Stimulated activated CD8-positive, alpha-beta memory T cell treated with anti-CD3 and anti-CD28 coated beads, Interleukin-7, amount 100 ng/mL, for 24 hours (primary cell): ENCODE results near the gene KLHL1.

Experiments
- DNase-seq: peaks from one replicate; pipeline ENCODE4 v3.0.0-alpha.2; 2020; ENCODE audit warnings: low read depth

The KLHL1 gene

DNA sequence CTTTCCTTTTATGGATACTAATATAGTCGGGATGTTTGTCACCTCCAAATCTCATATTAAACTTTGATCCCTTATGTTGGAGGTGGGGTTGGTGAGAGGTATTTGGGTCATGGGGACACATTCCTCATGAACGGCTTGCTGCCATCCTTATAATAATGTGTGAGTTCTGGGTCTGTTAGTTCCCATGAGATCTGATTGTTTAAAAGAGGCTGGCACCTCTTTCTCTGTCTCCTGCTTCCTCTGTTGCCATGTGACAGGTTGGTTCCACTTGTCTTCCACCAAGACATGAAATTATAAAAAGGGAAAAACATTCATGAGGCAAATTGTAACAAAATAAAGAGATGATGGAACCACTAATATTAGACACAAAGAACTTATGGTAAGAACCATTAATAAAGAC lies 108.4 kb downstream of the KLHL1 start:
- no peak for DNase-seq

DNA sequence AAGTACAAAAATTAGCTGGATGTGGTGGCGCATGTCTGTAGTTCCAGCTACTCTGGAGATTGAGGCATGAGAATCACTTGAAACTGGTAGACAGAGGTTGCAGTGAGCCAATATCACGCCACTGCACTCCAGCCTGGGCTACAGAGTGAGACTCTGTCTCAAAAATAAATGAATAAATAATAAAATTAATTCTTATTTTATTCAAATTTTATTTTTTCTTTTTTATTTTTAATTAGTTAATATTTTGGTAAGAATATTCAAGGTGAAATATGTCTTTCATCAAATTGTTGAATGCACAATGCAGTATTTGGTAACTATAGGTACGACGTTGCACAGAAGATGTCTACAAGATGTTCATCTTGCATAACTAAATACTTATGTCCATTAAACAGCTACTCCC lies 111.2 kb downstream of the KLHL1 start:
- no peak for DNase-seq

DNA sequence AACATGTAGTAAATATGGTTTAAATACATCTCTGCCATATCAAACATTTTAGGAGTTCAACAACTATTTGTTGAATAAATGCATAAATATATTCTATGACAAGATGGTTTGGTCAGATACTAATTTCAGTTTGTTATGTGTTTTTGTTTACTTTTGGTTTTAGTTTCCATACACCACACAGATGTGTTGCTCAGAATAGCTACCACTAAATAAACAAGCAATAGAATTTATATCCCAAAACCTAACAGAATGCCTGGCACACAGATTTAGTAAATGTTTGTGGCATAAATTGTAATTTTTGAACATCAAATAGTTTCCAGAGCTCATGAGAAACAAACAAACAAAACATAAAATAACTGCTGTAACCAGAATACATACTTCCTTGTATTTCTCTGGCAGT lies 127.5 kb downstream of the KLHL1 start:
- no peak for DNase-seq

DNA sequence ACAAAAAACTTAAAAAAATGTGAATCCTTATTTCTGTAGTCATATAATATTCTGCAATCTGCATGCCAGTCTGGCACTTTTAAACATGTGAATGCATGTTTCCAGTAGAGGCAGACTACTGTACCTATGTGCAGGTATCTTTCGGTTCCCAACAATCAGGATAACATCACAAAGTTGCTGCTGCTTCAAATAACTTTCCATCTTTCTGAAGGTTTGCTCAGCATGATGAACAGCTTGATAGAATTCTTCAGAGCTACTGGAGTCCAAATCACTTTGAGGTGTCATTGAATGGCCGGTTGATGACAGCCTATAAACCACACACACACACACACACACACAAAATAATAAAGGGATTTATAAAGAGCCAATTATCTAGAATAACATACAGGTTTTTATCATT lies 132.8 kb downstream of the KLHL1 start:
- no peak for DNase-seq

DNA sequence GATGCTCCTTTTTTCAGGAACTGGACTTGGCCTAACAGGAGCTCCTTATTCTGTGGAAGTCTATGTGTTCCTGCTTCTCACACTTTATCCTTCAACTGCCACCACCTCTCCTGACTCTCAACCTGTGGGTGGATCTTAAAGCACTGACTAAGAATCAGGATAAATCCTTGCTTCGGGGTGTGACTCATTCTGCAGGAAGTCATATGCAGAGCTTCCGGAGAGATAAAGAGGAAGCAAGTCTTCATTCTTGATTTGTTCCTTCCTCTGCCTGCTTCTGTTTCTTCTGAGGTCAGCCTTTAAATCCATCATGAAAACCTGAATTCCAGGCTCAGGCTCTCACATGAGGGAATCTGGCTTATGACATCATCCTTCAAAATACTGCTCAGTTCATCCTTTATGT lies 137.7 kb downstream of the KLHL1 start:
- DNase-seq: no peak

DNA sequence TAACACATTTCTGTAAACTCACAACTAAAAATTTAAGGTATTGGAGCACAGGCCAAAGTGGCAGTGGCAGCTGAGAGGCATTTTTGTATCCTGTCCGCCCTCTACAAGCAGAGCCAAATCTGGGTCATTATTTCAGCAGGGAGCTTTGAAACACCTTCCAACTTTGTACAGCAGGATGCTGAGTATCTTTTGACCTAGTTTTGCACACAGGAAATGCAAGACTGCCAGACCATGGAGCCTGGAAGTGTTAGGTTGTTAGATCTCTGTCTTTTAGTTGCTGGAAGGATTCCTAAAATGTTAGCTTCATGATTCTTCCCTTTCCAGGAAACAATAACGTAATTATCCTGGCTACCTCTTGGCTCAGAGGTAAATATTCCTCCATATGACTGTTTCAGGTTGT lies 149.2 kb downstream of the KLHL1 start:
- no peak for DNase-seq

DNA sequence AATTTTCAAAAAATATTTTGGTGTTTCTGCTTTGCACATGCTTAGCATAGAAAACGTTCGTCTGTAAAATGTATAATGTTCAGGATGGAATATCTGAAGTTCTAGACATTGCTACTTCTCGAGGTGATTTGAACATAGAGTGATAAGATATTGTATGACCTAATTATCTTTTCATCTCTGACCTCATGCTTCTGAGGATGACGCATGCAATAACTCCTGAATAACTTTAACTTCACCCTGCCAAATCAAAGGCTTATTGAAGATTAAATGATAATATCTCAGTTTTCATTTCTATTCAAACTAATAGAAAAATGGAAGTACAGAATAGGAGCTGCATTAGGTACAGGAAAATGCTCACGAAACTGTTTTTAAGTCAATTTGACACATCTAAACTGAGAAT lies 151.4 kb downstream of the KLHL1 start:
- no peak for DNase-seq

DNA sequence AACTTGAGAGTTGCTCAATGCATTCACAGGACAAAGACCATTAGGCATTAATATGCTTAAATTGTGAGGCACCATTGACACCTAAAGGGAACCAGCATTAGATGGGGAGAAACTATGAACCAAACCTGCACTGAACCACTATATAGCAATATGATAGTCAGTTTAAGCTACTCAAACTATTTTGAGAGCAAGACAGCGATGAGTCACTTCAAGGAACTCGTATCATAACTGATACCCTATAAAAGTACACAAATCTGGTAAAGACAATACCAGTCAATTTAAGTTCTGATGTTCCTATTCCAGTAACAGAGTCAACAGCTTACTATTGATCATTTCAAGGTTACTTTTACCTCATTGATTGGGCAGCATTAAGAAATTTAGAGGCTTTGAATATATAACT lies 151.9 kb downstream of the KLHL1 start:
- DNase-seq: no peak

DNA sequence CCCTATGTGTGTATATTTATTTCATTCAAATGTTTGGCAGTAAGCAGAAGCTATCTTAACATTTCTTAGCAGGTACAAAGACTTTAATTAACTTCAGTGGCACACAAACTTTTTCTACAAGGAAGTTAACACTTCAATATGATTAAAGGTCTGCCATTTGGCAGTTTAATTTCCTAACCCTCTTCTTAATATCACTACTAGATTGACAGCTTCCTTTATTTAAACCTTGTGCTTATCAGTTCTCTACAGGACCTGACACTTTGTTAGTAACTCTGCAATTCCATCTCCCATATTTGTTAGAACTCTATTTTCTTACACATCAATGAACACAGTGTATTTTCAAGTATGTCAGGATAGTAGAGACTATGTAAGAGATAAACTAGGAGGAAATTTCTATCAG lies 153.0 kb downstream of the KLHL1 start:
- DNase-seq: no peak

DNA sequence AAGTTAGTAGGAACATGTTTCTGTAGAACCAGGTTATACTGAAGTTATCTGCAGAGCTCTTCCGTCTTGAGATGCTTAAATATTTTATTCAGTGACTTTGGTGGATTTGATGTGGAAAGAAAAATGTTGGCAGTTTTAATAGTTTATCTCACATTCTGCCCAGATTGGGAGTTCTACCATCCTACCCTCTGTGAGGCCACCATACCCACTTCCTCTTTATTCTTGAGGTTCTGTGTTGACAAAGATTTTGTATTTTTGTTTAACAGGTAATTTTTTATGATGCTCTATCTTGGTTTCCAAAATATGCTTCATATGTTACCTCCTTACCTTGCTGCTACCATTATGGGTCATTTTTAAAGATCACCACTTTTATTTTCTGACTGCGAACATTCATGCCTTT lies 156.8 kb downstream of the KLHL1 start:
- DNase-seq: no peak

DNA sequence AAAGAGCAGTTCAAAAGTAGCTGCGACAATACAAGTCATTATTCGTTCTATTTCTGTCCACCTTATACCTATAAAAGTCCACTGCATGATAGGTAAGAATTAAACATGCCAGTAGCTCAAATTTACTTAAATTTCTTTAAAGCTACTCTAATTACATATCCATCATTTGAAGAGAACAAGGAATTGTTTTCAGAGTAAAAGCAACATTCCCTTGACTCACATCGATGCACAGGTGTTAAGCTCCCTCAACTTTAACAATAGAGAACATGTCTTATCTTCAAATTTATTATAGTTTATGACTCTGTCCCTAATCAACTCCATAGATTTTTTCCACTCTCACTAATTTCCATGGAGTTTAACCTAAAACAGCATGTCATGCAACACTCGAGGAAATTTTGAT lies 158.1 kb downstream of the KLHL1 start:
- DNase-seq: no peak

DNA sequence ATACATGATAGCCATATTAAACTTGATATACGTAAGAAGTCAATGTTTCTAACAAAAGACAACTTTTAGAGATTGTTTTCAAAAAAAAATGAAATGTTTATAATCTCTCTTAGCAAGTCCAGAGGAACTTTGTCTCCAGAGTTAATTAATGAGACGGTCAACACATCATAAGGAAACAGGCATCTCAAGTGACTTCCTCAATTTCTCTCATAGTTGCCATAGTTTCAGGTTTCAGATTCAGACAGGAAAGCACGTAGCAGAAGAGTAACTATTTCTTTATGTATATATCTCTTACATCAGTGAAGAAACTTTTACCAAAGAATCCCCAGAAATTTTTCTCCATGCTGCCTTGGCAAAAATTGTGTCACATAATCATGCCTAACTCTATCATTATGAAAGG lies 160.2 kb downstream of the KLHL1 start:
- no peak for DNase-seq

DNA sequence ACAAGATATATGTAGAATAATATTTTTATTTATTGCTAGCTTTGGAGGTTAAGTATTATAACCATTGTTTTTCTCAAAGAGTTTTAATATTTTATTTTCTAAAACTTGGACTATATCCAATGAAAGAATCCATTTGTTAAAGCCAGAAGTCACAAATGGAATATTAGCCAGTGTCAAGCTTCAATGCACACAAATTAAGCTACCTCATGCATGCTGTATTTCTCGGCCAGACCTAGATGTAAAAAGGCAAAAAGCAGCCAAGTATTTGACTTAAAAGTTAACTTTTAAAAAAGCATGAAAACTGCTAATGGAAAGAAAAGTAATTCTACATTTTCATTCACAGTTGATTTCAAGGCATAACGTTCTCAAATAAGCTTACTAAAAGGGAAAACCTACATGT lies 160.7 kb downstream of the KLHL1 start:
- no peak for DNase-seq

DNA sequence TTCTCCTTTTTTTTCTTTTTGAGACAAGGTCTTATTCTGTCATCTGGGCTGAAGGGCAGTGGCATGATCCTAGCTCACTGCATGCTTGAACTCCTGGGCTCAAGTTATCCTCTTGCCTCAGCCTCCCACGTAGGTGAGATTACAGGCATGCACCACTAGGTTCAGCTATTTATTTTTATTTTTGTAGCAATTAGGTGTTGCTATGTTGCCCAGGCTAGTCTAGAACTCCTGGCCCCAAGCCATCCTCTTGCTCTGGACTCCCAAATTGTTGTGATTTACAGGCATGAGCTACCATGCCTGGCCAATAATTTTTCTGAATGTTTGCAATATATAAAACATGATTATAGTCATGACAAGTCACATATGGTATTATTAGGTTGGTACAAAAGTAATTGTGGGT lies 161.7 kb downstream of the KLHL1 start:
- DNase-seq: no peak

DNA sequence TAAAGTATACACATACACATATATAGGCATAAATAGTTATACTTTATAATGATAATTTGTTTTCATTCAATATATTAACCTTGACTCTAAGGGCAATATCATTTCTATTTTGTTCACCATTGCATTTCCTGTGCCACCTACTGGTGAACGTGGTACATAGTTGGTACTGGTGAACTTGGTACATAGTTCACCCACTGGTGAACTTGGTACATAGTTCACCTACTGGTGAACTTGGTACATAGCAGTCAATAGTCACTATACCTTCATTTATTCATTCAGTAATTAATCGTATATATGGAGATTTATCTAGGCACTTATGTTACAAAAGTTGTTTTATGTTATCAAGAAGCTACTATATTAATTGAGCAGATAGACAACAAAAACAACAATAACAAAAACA lies 173.2 kb downstream of the KLHL1 start:
- no peak for DNase-seq

DNA sequence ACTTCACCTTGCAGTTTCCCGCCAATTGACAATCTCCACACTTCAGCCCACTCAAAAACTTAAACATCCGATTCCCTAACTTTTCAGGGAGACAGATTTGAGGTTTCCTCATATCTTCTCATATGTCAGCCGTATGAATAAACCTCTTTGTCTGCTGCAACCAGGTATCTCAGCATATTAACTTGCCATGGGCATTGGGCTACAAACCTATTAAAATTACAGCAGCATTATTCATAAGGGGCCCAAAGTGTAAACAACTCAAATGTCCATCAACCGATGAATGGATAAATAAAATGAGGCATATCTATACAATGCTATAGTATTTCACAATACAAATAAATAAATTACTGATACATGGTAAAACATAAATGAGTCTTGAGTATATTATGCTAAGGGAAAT lies 180.0 kb downstream of the KLHL1 start:
- DNase-seq: no peak

DNA sequence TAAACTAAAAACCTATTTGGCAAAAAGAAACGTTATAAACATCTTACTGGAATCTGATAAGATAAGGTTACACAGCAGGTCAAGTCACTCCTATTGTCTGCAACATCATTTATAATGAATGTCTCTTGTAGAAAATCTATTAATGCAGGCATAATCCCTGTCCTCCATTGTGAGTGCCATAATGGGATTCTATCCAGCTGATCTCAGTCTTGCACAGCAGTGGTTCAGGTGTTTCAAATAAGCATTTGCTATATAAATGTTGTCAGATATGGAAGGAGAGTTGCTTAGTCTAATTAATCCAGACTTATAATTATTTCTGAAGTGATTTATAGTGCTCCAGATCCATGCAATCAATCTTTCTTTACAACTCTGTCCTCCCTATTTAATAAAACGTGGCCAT lies 187.1 kb downstream of the KLHL1 start:
- DNase-seq: no peak

DNA sequence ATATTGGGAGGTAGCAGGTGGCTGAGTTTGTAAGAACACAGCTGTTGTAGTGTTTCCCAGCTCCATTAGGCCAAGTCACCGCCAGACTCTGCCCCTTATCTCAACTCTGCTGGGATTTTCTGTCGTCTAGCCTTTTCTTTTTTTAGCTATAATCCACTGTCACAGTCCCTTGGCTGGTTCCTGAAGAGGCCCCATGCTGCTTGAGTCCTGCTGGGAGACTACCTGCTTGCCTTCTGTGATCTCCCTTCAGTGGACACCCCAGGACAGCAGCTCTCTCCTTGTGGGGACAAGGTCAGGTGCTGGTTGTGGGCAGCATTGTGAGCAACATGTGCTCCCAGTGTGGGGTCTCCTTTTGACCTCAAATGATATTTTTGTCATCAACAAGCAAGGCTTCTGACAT lies 195.6 kb downstream of the KLHL1 start:
- no peak for DNase-seq

DNA sequence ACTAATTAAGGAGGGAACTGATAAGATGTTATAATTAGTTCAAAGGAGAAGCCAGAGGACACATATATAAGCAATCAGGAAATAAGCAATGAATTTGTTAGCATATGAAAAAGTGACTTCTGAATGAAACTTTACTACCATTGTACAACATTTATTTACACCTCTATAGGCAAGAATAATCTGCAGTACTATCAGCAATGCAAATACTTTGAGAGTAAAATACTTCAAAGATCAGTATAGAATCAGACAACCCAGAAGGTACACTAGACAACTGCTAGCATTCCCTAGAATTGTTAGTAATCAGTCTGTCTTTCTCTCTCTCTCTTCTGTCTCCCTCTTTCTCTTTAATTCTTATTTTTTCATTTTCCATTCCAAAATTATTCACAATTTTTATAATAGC lies 197.5 kb downstream of the KLHL1 start:
- DNase-seq: no peak

DNA sequence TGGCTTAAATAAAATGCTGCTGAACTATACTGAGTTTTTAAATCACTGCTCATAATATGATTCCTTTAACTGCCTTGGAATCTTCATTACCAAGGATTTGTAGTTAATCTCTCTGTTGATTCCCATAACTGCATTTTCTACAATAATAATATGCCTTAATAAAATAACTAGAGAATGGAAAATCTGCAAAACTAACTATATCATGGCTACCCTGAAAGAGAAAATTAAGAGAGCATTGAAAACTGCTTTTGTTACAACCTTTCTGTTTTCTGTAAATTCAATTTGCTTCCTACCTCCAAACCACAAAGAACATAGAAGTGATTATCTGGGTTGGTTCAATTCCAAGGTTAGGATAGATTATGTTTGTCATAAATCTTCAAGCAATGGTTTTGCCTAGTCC lies 203.5 kb downstream of the KLHL1 start:
- no peak for DNase-seq

DNA sequence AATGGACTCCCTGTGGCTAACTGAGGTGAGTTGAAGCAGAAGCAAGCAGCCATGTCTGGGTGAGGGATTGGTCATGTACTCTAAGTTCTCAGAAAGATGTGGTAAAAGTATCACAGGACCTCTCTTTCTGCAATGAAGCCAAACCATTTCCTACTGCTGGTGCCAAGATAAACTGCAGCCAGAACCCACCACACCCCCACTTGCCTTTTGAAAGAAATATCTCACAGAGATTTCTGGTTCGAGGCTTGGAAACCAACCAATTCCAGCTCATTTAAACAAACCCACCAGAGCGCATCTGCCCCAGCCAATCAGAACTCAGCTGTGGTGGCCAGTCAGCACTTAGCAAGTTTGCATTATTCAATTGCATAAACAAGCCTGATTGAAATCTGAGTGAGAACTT lies 205.2 kb downstream of the KLHL1 start:
- no peak for DNase-seq

DNA sequence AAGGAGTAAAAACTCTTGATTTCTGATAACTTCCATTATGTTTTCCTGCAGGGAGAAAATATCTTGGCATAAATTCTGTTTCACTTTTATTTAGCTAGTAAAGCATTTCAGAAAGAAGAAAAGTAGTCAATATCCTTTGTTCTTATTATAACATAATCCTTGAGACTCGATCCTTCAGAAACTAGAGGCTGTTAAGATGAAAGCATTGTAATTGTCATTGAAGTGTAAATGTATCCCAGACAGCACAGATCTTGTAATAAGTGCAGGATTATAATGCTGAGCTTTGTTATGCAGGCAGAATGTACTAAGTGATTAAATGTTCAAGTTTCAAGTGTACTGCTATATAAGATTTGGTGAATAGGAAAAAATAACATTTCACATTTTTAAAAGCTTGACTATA lies 225.8 kb downstream of the KLHL1 start:
- no peak for DNase-seq

DNA sequence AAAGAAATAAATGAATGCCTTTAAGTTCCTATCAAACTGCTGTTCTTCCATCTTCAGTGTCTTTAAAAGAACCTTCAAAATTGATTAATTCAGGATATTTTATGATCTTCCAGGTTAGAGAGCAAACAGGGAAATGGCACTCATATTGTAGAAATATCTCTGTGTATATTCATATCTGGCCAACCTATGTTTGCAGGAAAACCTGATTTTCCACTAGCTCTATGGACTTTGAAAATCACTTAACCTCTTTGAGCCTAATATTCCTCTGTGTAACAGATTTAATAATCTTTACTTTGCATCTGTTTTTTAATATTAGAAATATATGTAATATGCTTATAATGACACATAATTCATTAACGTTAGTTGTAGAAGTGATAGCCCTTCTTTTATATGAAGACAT lies 228.3 kb downstream of the KLHL1 start:
- no peak for DNase-seq

DNA sequence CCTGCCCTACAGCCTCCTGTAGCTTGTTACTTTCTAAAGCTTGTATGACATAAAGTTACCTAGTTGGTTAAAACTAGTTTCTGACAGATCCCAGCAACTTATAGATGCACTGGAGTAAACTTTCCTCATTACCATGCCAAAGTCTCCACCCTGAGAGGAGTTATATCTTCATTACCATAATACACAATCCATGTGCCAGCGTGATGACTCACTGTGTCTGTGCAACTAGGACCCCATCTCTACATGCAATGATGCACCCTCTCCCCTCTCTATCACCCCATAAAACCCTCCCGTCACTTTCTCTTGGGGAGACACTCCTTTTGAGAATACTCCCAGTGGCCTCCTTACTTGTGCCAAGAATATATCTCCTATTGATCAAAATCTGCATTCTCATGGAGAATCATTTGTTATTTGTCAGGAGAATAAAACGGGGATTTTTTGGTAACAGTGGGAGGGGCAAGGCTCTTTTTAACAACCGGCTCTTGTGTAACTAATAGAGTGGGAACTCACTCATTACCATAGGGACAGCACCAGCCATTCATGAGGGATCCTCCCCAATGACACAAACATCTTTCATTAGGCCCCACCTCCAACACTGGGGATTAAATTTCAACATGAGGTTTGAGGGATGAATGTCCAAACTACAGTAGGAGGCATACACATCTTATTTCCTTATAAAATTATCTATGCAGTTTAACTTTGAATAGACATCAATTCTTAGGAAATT lies 235.8 kb downstream of the KLHL1 start:
- no peak for DNase-seq

DNA sequence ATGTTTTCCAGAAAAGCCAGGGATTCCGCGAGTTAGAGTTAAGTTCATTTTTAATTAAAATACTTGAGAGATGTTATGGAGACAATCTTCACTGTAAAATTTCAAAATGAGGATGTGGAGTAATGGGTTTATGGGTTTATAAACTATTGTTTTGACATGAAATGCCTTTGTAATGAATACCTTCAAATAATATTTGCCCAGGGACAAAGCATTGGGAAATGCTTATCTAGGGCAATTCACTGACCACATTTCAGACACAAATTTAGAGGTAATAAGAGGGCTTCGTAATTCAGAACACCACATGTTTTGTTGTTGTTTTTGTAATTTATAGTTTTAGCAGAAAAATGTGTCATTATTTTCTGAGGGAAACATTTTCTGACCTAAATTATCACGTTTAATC lies 241.7 kb downstream of the KLHL1 start:
- DNase-seq: no peak
